ENCODE data around the gene FGD2. TPM values are rescaled to one million over a fixed set of nuclear protein-coding genes. Genes with fewer than 3 reads are reported as not detected.
A peak's percentile ranks its signal among the peaks of the same experiment; 100 is the strongest.

The FGD2 gene
- total RNA-seq, 2 donors from 2014 or later, result not detected

- H3K36me3 Mint-ChIP-seq (ENCODE audit: low read depth), result no peaks in the 10 kb centered on the region
- 52 to 58% methylated on average over 3 to 9 of the region's 9 CpGs for WGBS, 2 experiments (ENCODE audit: insufficient coverage in 1 of 2, insufficient read length in 1 of 2)
These were observed 46.7 kb downstream of the FGD2 start for GRCh38 chr6:37052027-37052628.

GRCh38 chr6:37053683-37054082 lies 48.2 kb downstream of the FGD2 start:
- Mint-ChIP-seq H3K36me3 (ENCODE audit: low read depth) (no peaks in the 10 kb centered on the region), H3K4me3 (no peak overlapping the region), H3K4me1 (peaks cover 8% of the 10 kb centered on the region), H3K27me3 (ENCODE audit: insufficient read depth) (no peaks in the 10 kb centered on the region), H3K9me3 (no peaks in the 10 kb centered on the region), H3K27ac (no peak overlapping the region)
- H3K27me3 ChIP-seq (ENCODE audit: control insufficient read depth, insufficient read depth, low read length, poor library complexity, severe bottlenecking), result no peaks in the 10 kb centered on the region
- H3K9me3 ChIP-seq (ENCODE audit: control insufficient read depth, low read length), result no peaks in the 10 kb centered on the region
- TF ChIP-seq CTCF (conservative IDR thresholded peaks at IDR 0.05), result no peak
- 89 to 93% methylated on average over 6 to 7 of the region's 7 CpGs for WGBS, 2 experiments (ENCODE audit: insufficient coverage in 1 of 2, insufficient read length in 1 of 2)
- no peak overlapping the region for H3K27ac ChIP-seq (ENCODE audit: low read depth, low read length)
- no peak for DNase-seq
- no peaks in the 10 kb centered on the region for H3K36me3 ChIP-seq (ENCODE audit: control insufficient read depth, insufficient read depth, low read length)
- no peak overlapping the region for H3K9ac ChIP-seq (ENCODE audit: extremely low read depth, low read length, poor library complexity, severe bottlenecking)
- no peak overlapping the region for H3K4me3 ChIP-seq (ENCODE audit: low read length)
- peaks cover 3% of the 10 kb centered on the region for H3K4me1 ChIP-seq (ENCODE audit: control insufficient read depth, insufficient read depth, low read length)

More at GRCh38 chr6:37052027-37052628, 46.7 kb downstream of the FGD2 start:
- Histone ChIP-seq H3K27ac (ENCODE audit: low read depth, low read length) (no peak overlapping the region), H3K9ac (ENCODE audit: extremely low read depth, low read length, poor library complexity, severe bottlenecking) (no peak overlapping the region), H3K9me3 (ENCODE audit: control insufficient read depth, low read length) (no peaks in the 10 kb centered on the region), H3K36me3 (ENCODE audit: control insufficient read depth, insufficient read depth, low read length) (no peaks in the 10 kb centered on the region), H3K4me3 (ENCODE audit: low read length) (no peak overlapping the region), H3K4me1 (ENCODE audit: control insufficient read depth, insufficient read depth, low read length) (peaks cover 3% of the 10 kb centered on the region), H3K27me3 (ENCODE audit: control insufficient read depth, insufficient read depth, low read length, poor library complexity, severe bottlenecking) (no peaks in the 10 kb centered on the region)
- H3K9me3 Mint-ChIP-seq, result no peaks in the 10 kb centered on the region
- peaks cover 8% of the 10 kb centered on the region for H3K4me1 Mint-ChIP-seq
- TF ChIP-seq CTCF (conservative IDR thresholded peaks at IDR 0.05), result no peak
- DNase-seq, result peak; percentile 92
- no peaks in the 10 kb centered on the region for H3K27me3 Mint-ChIP-seq (ENCODE audit: insufficient read depth)
- no peak overlapping the region for H3K4me3 Mint-ChIP-seq
- no peak overlapping the region for H3K27ac Mint-ChIP-seq

GRCh38 chr6:37054171-37054570 lies 48.7 kb downstream of the FGD2 start:
- no peak for TF ChIP-seq CTCF (conservative IDR thresholded peaks at IDR 0.05)
- no peak overlapping the region for H3K4me3 Mint-ChIP-seq
- no peaks in the 10 kb centered on the region for H3K27me3 Mint-ChIP-seq (ENCODE audit: insufficient read depth)
- H3K4me3 ChIP-seq (ENCODE audit: low read length), result no peak overlapping the region
- H3K27ac ChIP-seq (ENCODE audit: low read depth, low read length), result no peak overlapping the region
- H3K9ac ChIP-seq (ENCODE audit: extremely low read depth, low read length, poor library complexity, severe bottlenecking), result no peak overlapping the region
- DNase-seq, result no peak
- H3K9me3 ChIP-seq (ENCODE audit: control insufficient read depth, low read length), result no peaks in the 10 kb centered on the region
- H3K9me3 Mint-ChIP-seq, result no peaks in the 10 kb centered on the region
- H3K27ac Mint-ChIP-seq, result no peak overlapping the region
- peaks cover 9% of the 10 kb centered on the region for H3K4me1 Mint-ChIP-seq
- no peaks in the 10 kb centered on the region for H3K27me3 ChIP-seq (ENCODE audit: control insufficient read depth, insufficient read depth, low read length, poor library complexity, severe bottlenecking)
- H3K36me3 ChIP-seq (ENCODE audit: control insufficient read depth, insufficient read depth, low read length), result no peaks in the 10 kb centered on the region
- WGBS, 2 experiments (ENCODE audit: insufficient coverage in 1 of 2, insufficient read length in 1 of 2), result 90 to 91% methylated on average over 2 to 11 of the region's 11 CpGs
- no peaks in the 10 kb centered on the region for H3K36me3 Mint-ChIP-seq (ENCODE audit: low read depth)
- H3K4me1 ChIP-seq (ENCODE audit: control insufficient read depth, insufficient read depth, low read length), result peaks cover 3% of the 10 kb centered on the region

Data from endodermal cell (in vitro differentiated cells).